Stimulated activated CD4-positive, alpha-beta T cell treated with anti-CD3 and anti-CD28 coated beads, Interleukin-4, amount 100 ng/mL, for 4 hours (primary cell): ENCODE data around the gene COP1.
"Not testable (repeated sequence)": the region's sequence is repeated elsewhere in the genome, so short reads cannot be mapped to it uniquely, and the experiment has no call there.

Experiments
- DNase-seq, 2 experiments: peaks; one replicate each; pipeline ENCODE4 v3.0.0-alpha.2; 2020

COP1 gene

DNA sequence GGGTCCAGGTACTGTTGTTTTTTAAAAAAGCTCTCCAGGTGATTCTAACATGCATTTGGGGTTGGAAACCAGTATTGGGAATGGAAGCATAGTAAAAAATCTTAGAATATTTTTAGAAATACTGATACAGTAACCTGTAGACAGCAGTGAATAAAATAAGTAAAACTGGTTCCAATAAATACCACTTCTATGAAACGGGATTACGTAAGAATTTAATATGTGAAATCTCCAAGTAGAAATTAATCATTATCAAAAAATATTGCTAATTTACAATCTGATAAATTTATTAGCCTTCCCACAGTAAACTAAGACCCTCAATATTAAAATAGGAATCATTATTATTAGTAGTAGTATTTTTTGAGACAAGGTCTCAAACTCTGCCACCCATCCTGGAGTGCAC is 177.5 kb downstream of the COP1 start:
- no peak for DNase-seq

DNA sequence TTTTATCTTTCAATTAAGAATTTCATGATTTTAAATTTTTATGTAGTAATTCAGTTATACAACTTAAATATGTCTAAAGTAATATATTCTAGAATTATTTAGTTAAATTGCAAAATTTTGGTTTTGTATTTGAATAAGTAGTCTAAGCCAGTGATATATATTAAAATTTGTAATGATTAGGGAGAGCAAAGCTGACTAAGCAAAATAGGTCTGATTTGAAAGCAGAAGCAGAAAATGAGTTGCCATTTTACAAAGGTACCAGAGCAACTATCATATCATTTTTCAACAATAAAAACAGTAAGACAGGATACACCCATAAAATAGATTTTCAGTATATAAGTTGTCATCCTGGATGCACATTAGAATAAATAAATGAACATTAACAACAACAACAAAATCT is 177.9 kb downstream of the COP1 start:
- no peak for DNase-seq

DNA sequence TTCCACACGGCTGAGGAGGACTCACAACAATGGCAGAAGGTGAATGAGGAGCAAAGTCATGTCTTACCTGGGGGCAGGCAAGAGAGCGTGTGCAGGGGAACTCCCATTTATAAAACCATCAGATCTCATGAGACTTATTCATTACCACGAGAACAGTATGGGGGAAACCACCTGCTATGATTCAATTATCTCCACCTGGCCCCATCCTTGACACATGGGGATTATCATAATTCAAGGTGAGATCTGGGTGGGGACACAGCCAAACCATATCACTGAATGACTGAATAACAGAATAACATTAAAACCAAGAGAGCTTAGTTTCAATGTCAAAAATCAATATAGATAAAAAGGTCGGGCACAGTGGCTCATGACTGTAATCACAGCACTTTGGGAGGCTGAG is 179.2 kb downstream of the COP1 start:
- not testable (repeated sequence) for DNase-seq

DNA sequence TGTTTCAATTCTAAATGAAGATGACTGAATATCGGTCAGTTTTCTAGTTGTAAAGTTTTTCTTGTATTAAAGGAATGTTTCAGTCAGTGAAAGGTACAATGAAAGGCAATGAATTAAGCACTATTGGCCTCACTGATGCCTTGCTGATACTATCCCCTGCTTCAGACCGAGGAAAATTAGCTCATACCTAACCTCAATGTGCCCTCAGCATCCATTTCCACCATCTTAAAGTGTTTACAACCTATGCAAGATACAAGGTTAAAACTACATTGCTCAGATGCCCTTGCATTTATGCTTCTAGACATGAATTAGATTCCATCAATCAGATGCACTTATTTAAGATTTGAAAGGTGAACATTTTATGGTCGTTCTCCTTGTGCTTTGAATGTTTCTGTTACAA is 184.5 kb downstream of the COP1 start:
- no peak for DNase-seq

DNA sequence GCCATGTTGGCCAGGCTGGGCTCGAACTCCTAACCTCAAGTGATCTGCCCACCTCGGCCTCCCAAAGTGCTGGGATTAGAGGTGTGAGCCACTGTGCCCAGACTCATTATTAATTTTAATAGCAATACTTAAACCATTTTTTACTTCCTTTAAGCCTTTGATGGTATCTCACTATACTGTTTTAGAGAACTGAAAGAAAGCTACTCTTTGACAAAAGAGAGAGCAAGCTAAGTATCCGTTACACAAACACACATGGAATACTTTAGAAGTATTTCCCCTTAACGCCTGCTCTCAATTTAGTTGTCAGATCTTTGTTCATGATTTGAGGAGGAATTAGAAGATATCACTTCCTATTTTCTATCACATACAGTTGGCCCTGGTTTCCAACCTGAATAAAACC is 189.4 kb downstream of the COP1 start:
- DNase-seq, result no peak

DNA sequence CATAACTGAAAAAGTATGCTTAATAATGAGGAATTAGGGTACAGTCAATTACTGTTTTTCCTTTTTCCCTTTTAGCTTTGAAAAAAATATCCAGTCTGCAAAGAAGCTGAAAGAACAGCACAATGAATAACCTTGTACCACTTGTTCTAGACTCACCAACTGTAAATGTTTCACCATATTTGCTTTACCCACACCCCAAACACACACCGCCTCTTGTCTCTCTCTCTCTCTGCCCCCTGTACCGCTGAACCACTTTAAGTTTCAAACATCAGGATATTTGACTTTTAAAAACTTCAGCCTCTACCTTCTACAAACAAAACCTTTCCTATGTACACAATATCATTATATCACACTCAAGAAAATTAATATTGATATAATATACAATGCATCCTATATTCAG is 197.1 kb downstream of the COP1 start:
- DNase-seq, result no peak

DNA sequence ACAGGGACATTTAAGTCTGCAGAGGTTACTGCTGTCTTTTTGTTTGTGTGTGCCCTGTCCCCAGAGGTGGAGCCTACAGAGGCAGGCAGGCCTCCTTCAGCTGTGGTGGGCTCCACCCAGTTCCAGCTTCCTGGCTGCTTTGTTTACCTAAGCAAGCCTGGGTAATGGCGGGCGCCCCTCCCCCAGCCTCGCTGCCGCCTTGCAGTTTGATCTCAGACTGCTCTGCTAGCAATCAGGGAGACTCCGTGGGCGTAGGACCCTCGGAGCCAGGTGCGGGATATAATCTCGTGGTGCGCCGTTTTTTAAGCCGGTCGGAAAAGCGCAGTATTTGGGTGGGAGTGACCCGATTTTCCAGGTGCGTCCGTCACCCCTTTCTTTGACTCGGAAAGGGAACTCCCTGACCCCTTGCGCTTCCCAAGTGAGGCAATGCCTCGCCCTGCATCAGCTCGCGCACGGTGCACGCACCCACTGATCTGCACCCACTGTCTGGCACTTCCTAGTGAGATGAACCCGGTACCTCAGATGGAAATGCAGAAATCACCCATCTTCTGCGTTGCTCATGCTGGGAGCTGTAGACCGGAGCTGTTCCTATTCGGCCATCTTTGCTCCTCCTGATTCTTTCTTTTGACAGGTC is 199.2 kb downstream of the COP1 start:
- not testable (repeated sequence) for DNase-seq

DNA sequence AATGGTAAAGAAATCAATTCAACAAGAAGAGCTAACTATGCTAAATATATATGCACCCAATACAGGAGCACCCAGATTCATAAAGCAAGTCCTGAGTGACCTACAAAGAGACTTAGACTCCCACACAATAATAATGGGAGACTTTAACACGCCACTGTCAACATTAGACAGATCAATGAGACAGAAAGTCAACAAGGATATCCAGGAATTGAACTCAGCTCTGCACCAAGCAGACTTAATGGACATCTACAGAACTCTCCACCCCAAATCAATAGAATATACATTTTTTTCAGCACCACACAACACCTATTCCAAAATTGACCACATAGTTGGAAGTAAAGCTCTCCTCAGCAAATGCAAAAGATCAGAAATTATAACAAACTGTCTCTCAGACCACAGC is 212.4 kb downstream of the COP1 start:
- not testable (repeated sequence) for DNase-seq

DNA sequence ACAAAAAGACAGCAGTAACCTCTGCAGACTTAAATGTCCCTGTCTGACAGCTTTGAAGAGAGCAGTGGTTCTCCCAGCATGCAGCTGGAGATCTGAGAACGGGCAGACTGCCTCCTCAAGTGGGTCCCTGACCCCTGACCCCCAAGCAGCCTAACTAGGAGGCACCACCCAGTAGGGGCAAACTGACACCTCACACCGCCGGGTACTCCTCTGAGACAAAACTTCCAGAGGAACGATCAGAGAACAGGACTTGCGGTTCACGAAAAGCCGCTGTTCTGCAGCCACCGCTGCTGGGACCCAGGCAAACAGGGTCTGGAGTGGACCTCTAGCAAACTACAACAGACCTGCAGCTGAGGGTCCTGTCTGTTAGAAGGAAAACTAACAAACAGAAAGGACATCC is 214.3 kb downstream of the COP1 start:
- DNase-seq, result not testable (repeated sequence)

DNA sequence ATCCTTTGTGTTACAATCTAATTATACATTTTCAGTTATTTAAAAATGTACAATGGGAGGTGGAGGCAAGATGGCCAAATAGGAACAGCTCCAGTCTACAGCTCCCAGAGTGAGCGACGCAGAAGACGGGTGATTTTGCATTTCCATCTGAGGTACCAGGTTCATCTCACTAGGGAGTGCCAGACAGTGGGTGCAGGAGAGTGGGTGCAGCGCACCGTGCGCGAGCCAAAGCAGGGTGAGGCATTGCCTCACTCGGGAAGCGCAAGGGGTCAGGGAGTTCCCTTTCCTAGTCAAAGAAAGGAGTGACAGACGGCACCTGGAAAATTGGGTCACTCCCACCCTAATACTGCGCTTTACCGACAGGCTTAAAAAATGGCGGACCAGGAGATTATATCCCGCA is 214.9 kb downstream of the COP1 start:
- DNase-seq, result not testable (repeated sequence)

DNA sequence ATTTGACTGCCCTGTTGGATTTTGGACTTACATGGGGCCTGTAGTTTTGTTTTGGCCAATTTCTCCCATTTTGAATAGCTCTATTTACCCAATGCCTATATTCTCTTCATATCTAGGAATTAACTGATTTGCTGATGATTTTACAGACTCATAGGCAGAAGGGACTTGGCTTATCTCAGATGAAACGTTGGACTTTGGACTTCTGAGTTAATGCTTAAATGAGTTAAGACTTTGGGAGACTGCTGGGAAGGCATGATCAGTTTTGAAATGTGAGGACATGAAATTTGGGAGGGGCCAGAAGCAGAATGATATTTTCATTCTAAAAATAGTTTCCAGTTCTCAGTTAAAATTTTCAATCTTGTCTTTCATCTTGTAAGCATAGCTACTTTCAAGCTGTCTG is 222.3 kb downstream of the COP1 start:
- DNase-seq, result no peak

DNA sequence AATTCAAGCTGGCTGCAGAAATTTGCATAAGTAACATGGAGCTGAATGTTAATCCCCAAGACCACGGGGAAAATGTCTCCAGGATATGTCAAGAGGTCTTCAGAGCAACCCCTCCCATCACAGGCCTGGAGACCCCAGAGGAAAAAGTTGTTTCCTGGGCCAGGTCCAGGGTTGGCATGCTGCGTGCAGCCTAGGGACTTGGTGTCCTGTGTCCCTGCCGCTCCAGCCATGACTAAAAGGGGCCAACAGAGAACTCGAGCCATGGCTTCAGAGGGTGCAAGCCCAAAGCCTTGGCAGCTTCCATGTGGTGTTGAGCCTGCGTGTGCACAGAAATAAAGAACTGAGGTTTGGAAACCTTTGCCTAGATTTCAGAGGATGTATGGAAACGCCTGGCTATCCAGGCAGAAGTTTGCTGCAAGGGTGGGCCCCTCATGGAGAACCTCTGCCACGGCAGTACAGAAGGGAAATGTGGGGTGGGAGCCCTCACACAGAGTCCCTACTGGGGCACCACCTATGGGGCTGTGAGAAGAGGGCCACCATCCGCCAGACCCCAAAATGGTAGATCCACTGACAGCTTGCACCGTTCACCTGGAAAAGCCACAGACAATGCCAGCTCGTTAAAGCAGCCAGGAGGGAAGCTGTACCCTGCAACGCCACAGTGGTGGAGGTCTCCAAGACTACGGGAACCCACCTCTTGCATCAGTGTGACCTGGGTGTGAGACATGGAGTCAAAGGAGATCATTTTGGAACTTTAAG is 222.9 kb downstream of the COP1 start:
- DNase-seq, result no peak

DNA sequence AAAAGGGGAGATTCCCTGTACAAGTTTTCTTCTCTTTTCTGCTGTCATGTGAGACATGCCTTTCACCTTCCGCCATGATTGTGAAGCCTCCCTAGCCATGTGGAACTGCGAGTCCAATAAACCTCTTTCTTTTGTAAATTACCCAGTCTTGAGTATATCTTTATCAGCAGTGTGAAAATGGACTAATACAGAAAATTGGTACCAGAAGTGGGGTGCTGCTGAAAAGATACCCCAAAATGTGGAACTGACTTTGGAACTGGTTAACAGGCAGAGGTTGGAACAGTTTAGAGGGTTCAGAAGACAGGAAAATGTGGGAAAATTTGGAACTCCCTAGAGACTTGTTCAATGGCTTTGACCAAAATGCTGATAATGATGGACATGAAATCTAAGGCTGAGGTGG is 223.7 kb downstream of the COP1 start:
- DNase-seq, result not testable (repeated sequence)

DNA sequence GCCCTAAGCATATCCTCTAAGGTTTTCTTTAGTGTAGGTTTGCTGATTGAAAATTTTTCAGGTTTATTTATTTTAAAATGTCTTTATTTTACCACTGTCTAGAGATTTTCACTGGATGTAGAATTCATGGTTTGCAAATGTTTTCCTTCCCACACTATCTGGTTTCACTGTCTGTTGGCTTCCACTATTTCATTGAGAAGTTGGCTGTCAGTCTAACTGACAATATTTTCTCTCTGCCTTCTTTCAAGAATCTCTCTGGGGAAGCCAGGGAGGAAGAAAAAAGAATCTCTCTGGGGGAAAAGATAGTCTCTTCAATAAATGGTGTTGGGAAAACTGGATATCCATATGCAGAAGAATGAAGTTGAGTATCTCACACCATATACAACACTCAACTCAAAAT is 226.0 kb downstream of the COP1 start:
- DNase-seq, result no peak

DNA sequence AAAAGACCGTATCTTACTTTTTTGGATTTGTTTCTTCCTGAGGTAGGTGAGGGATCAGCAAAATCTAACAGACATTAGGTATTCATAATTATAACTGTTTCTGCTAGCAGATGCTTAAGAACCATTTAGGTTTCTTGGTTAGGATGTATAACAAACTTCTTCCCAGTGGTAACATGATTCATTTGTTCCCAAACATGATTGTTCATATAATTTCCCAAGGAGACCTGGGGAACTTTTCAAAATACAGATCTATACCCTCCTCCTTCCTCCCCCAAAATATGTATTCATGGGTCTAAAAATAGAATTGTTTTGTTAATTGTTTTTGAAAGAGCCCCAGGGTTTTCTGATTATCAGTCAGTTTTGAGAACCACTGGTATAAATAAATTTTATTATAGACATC is 228.2 kb downstream of the COP1 start:
- no peak for DNase-seq

DNA sequence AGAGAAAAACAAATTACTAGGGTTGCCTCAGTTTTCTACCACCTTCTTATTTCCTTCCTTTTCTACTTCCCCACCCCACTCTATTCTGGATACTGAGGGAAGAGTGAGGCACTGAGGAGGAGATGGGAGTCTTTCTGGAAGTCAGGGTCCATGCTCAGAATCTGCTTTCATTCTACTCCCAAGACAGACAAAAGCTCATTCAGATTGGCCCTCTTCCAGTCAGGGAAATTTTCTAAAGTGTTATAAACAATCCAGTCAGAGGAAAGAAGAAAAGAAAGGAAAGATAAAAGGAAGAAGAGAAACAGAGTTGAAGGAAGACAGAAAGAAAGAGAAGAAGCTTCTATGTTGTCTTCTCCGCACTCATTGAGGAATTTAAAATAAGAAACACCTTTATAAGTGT is 228.6 kb downstream of the COP1 start:
- DNase-seq, result no peak

DNA sequence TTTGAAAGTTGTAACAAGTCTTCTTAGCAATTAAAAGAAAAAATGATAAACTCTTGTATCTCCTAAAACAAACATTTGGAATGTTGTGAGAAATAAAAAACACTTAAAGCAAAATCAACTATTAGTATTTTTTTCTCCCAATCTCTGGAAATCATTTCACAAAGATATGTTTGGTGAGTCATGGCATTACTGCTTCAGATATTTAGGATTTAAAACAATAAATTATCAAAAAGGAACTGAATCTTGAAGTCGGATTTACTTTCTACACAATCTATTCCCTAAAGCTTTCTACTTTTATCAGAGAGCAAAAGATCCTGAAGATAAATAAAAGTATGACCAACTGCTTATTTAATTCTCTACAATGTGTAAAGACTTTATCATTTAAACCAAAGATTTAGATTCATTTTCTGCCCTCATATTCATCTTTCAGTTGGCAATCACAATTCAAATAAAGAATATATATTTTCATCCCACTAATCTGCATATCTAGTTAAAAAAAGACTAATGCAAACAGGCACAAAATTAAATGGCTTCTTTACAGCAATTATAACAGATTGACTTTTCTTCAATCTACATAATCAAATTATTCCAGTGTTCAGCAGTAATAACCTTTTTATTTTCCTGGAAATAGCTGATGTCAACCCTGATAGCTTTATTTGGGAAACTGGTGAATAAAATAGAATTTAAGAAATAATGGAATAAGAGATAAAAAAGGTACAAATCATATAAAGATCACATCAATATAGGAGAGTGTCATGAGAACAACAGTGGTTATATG is 230.0 kb downstream of the COP1 start:
- no peak for DNase-seq

DNA sequence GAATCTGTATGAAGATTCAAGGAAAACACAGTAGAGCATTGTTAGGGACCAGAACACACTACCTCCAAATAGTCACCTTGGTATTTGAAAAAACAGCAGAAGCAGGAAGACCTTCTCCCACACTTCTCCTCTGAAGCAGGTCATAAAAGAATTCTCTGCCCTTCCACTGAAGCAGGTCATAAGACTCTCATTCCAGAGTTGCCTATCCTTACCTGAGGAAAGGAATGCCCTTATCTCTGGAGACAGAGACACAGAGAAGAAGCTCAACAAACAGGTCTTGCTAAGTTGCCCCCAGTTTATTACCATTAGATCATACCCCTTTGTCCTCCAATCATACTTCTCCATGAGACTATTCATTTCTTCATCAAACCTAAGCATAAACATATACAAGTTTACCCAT is 237.9 kb downstream of the COP1 start:
- no peak for DNase-seq

DNA sequence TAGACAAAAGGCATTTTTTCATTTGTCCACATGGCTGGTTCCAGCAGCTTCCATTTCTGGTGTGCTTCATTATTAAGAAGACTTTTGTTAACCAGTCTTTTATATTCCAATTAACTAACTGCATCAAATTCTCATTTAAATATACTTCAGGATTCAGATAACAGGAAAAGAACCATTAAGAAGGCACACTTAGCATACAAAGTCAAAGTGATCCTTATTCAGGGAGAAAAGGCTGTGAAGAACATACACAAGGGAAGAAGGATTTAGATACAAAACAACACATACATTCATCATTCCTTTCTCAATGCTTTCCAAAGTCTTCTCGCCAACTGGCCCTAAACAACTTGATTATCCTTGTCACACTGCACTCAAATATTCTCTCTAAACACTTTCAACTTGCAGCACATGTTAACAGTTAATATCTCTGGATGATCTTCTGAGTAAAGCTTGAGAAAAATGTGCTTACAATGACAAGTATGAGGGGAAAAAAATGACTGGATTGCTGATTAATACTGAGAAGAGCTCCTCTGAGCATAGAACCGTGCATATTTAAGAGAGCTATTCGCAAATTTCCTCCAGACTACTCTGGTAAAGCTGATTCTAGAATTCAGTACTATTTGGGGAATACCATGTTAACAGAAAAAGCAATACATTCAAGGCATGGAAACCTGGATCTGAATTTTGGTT is 238.5 kb downstream of the COP1 start:
- no peak for DNase-seq

DNA sequence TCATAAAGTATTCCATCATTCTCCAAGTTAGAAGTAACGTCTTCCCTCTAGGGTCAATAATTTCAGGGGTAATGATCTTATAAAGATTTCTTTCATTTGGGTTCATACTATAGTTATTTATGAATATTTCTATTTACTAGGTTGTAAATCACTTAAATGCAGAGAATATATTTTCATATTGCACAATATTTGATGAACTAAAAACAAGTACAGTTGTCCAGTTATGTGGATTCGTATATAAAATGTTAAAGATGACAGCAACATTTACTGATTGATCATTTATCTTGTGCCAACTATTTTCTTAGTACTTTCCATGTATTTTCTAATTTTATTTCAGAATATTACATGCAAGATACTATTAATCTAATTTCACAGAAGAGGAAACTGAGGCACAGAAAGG is 243.3 kb downstream of the COP1 start:
- no peak for DNase-seq

DNA sequence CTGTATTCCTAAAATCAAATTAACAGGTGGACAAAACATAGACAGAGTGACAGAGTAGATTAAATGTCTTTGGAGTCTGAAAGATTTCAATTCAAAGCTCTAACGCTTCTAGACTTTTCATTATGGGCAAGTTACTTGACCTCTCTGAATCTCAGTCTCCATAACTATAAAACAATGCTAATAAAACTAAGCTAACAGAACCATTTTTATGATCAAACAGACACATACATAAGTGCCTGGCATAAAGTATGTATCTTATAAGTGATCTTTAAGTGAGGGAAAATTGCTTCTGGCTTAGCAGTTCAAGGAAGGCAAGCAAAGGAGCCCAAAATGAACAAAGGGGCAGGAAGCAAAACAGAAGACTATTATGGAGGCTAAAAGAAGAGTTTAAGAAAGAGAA is 246.9 kb downstream of the COP1 start:
- DNase-seq, result no peak

DNA sequence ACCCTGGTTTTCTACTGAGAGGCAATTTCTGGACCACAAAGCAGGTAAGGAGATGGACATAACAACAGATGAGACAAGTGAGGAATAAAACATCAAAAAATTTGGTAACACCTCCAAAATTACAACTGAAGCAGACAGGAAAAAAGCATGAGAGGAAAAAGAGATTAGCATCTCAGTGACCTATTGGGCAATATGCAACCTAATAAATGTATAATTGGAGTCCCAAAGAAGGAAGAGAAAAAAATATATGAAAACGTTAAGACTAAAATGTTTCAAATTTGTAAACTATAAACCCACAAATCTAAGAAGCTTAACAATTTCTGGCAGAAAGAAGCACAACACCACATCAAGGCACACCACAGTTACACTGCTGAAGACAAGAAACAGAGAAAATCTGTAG is 255.5 kb downstream of the COP1 start:
- no peak for DNase-seq

DNA sequence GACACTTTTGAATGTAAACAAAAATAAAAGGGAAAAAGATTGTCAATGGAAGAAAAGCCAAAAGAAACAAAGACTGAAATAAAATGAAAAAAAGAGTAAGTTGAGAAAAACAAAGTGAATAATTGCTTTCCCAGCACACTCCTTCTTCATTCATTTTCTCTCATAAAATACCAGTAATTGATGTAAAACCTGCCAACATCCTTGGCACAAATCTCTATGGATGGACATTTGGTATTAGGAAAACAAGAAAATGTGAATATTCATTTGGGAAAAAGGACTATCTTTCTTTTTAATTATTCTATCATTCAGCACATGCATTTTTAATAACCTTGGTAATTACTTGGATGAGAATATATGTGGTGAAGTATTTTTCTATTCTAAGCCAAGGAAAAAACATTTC is 259.3 kb downstream of the COP1 start:
- no peak for DNase-seq

DNA sequence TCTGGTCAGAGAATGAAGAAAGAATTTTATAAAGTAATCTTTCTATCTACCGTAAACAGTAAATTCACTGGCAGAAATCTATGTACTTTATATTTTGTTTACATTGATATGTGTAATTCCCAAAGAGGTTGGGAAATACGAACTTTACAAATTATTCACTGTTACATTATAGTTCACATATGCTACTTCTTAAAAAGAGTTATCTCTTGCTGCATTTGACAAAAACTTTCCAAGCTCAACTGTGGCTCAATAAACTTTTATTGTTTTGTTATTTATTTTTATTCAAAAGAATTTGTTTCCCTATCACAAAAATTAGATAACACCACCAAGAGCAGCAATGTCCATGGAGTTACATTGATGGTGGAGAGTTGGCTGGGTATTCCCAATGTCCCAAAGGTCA is 262.5 kb downstream of the COP1 start:
- DNase-seq, result no peak
